Esophagus squamous epithelium (tissue), 5 donors: Measurements from ENCODE around the gene PTPRG. TPM values are rescaled to one million over a fixed set of nuclear protein-coding genes. Genes with fewer than 3 reads are reported as not detected.

ENCODE experiments used
- DNase-seq: peaks from one replicate; lab custom pipeline; 2025; lab: John Stamatoyannopoulos, UW
- H3K27ac ChIP-seq, 4 donors: fragments of 200-600 bp; sonication (generic); one replicate each; pipeline ENCODE4 v1.5.1; 2016 to 2019; ENCODE audit warnings: mild to moderate bottlenecking in 1 of 4
- H3K27me3 ChIP-seq, 4 donors: fragments of 200-600 bp; sonication (generic); 1 replicate in 3 of 4; 2 replicates in 1 of 4; pipeline versions ENCODE4 v1.5.1 to v1.6.0; 2017 to 2021; ENCODE audit warnings: antibody characterized with exemption in 1 of 4
- H3K36me3 ChIP-seq, 3 donors: fragments of 200-600 bp; sonication (generic); one replicate each; pipeline ENCODE4 v1.5.1; 2016 to 2019
- H3K4me1 ChIP-seq, 3 donors: fragments of 200-600 bp; sonication (generic); one replicate each; pipeline ENCODE4 v1.5.1; 2017 to 2019
- H3K4me3 ChIP-seq, 4 donors: fragments of 200-600 bp; sonication (generic); 1 replicate in 3 of 4; 2 replicates in 1 of 4; pipeline ENCODE4 v1.5.1; 2016 to 2019; ENCODE audit warnings: mild to moderate bottlenecking in 2 of 4, moderate library complexity in 1 of 4
- H3K9me3 ChIP-seq, 3 donors: fragments of 200-600 bp; sonication (generic); one replicate each; pipeline ENCODE4 v1.5.1; 2016 to 2019
- POLR2A ChIP-seq, 4 donors: fragments of 450-650 bp; IDR thresholded peaks; one replicate each; pipeline ENCODE4 v1.6.1; 2017; ENCODE audit warnings: antibody characterized with exemption in 4 of 4, mild to moderate bottlenecking in 4 of 4, moderate library complexity in 3 of 4
- WGBS, 2 donors: methylation state at CpG; one replicate each; pipeline ENCODE4 v1.1.5; 2018; 5-methylcytosine and 5-hydroxymethylcytosine counted together
- intact Hi-C: fragments of 100-400 bp; cut with DNase I; formaldehyde crosslinking; loops from one replicate; pipeline ENCODE4 v1.15.0; 2022
- total RNA-seq, 4 donors: library from RNA; depleted of rRNA; stranded (reverse); fragments of >200 nt; gene quantifications; one replicate each; pipeline ENCODE4 v1.1.0, GENCODE V29; 2016
- TF ChIP-seq, protein P1 (sequence below), 6 experiments: fragments of 450-650 bp in 4 of 6; fragments of 200-600 bp in 2 of 6; sonication (generic) in 2 of 6; IDR thresholded peaks; one replicate each; pipeline ENCODE4 v1.5.1; 2016 to 2019; ENCODE audit warnings: antibody characterized with exemption in 6 of 6, mild to moderate bottlenecking in 4 of 6, moderate library complexity in 4 of 6
- donor health status: DM: yes; HTN: yes; CAD: no.

Gene PTPRG
- total RNA-seq, 4 donors from 2014 or later, result 3.7 to 42.2 (median 15.2) TPM

GRCh38 chr3:61899700-61900462 lies 338.5 kb downstream of the PTPRG start:
- Histone ChIP-seq H3K27me3 (no peaks in the 10 kb centered on the region), H3K9me3 (no peaks in the 10 kb centered on the region), H3K36me3 (no peaks in the 10 kb centered on the region), H3K4me1 (peaks cover 3 to 38% (median 15%) of the 10 kb centered on the region in 3 donors), H3K4me3 (no peak overlapping the region), H3K27ac (no peak overlapping the region)
- WGBS, 2 donors, result 90 to 91% methylated on average over 9 of the region's 9 CpGs
- intact Hi-C loops, result no loop called here
- no peak for DNase-seq
- TF ChIP-seq, protein P1, sequence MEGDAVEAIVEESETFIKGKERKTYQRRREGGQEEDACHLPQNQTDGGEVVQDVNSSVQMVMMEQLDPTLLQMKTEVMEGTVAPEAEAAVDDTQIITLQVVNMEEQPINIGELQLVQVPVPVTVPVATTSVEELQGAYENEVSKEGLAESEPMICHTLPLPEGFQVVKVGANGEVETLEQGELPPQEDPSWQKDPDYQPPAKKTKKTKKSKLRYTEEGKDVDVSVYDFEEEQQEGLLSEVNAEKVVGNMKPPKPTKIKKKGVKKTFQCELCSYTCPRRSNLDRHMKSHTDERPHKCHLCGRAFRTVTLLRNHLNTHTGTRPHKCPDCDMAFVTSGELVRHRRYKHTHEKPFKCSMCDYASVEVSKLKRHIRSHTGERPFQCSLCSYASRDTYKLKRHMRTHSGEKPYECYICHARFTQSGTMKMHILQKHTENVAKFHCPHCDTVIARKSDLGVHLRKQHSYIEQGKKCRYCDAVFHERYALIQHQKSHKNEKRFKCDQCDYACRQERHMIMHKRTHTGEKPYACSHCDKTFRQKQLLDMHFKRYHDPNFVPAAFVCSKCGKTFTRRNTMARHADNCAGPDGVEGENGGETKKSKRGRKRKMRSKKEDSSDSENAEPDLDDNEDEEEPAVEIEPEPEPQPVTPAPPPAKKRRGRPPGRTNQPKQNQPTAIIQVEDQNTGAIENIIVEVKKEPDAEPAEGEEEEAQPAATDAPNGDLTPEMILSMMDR (IDR thresholded peaks at IDR 0.05), result no peak
- no peak for TF ChIP-seq POLR2A (IDR thresholded peaks at IDR 0.05)

DNA sequence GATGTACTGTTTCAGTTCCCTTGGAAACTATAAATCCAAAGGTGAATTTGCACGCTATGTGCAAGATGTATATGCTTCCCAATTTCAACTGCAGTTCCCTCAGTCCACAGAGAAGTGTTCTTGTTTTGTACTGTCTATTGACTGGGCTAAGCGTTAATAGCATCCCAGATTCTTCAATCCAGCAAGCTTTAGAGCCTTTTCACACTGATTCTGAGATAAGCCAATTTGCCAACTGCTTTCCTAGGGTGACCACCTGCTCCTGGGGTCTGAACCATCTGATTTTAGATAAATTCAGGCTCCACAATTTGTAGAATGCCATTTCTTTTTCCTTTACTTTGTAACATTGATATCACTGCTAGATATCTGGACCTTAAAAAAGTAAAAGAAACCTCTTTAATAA lies 340.1 kb downstream of the PTPRG start:
- H3K9me3 ChIP-seq, result no peaks in the 10 kb centered on the region
- TF ChIP-seq, protein P1 (IDR thresholded peaks at IDR 0.05), result no peak
- H3K27me3 ChIP-seq, result no peaks in the 10 kb centered on the region
- peaks cover 0 to 26% (median 10%) of the 10 kb centered on the region in 3 donors for H3K4me1 ChIP-seq
- WGBS, 2 donors, result 85 to 90% methylated on average over 2 of the region's 2 CpGs
- H3K4me3 ChIP-seq, result no peak overlapping the region
- intact Hi-C loops, result no loop called here
- DNase-seq, result no peak
- H3K27ac ChIP-seq, result no peak overlapping the region
- H3K36me3 ChIP-seq, result no peaks in the 10 kb centered on the region

DNA sequence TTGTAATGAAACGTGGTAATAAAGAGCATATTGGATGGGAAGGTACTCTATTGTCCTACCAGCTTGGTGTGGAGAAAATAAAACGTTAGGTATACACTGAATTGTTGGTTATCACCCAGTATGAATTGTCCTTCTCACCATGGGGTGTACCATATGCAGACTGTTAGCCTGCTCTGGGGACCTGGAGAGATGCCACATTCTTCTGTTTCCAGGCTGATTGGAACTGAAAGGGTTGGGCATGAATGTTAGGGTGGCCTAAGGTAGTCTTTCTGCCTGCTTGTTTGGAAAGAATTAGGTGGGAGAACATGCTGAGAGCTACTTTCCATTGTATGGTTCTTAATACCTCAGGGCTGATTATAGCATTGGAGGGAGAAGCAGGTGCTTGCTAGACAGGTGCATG lies 340.6 kb downstream of the PTPRG start:
- Histone ChIP-seq H3K4me3 (no peak overlapping the region), H3K9me3 (no peaks in the 10 kb centered on the region), H3K4me1 (peaks cover 0 to 21% (median 10%) of the 10 kb centered on the region in 3 donors), H3K27me3 (no peaks in the 10 kb centered on the region), H3K27ac (no peak overlapping the region), H3K36me3 (no peaks in the 10 kb centered on the region)
- WGBS, 2 donors, result 73 to 76% methylated on average over 2 of the region's 2 CpGs
- intact Hi-C loops, result no loop called here
- DNase-seq, result no peak
- no peak for TF ChIP-seq POLR2A (IDR thresholded peaks at IDR 0.05)
- TF ChIP-seq, protein P1 (IDR thresholded peaks at IDR 0.05), result no peak

GRCh38 chr3:61903074-61903473 lies 341.7 kb downstream of the PTPRG start:
- no peak for DNase-seq
- Histone ChIP-seq H3K9me3 (no peaks in the 10 kb centered on the region), H3K4me3 (no peak overlapping the region), H3K27ac (no peak overlapping the region), H3K36me3 (no peaks in the 10 kb centered on the region), H3K4me1 (peaks cover 0 to 20% (median 10%) of the 10 kb centered on the region in 3 donors), H3K27me3 (no peaks in the 10 kb centered on the region)
- intact Hi-C loops, result no loop called here
- no peak for TF ChIP-seq POLR2A (IDR thresholded peaks at IDR 0.05)
- TF ChIP-seq, protein P1 (IDR thresholded peaks at IDR 0.05), result no peak
- WGBS, 2 donors, result 88 to 92% methylated on average over 9 of the region's 9 CpGs

DNA sequence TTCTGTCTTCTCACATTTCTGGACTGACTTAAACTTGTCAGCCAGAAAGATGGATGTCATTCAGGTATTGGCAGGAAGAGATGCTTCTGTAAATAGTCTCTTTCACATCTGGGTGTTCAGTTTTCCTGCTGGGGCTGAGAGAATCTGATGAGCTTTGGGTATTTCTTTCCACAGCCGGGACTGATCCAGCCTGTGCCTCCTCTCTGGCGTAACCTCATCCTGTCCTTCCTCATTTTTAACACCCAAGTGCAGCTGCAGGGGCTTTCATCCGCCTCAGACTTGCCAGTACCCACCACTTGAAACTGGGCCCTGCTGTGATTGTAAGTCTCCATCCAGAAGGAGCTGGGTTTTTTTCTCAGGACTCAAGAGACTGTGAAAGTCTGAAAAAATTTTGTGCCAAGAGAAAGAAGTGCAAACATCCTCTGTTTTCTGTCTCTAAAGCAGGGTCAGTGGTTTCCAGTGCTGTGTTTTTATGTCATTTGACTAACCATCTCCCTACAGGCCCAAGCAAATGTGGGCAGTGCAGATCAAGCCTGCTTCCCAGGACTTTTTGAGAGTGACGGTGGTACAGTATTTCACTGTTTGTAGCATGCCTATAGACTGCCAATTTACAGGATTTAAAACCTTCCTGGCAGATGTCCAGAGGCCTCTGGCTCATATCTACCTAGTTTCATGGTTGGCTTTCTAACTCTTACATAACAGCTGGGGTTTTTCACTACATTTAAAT lies 342.7 kb downstream of the PTPRG start:
- H3K4me1 ChIP-seq, result peaks cover 0 to 20% (median 10%) of the 10 kb centered on the region in 3 donors
- no peak for TF ChIP-seq POLR2A (IDR thresholded peaks at IDR 0.05)
- TF ChIP-seq, protein P1 (IDR thresholded peaks at IDR 0.05), result no peak
- H3K27me3 ChIP-seq, result no peaks in the 10 kb centered on the region
- peak overlapping the region in 3 of 4 donors; percentile 16 to 47 (median 36) for H3K27ac ChIP-seq
- intact Hi-C loops, result no loop called here
- WGBS, 2 donors, result 11 to 27% methylated on average over 4 of the region's 4 CpGs
- no peaks in the 10 kb centered on the region for H3K36me3 ChIP-seq
- DNase-seq, result no peak
- no peak overlapping the region for H3K4me3 ChIP-seq
- no peaks in the 10 kb centered on the region for H3K9me3 ChIP-seq
